A549 (cell line): ENCODE measurements around the gene PGPEP1. TPM values are rescaled to one million over a fixed set of nuclear protein-coding genes. Genes with fewer than 3 reads are reported as not detected.
"Not testable (repeated sequence)": the region's sequence is repeated elsewhere in the genome, so short reads cannot be mapped to it uniquely, and the experiment has no call there.

Experiments used
- ATAC-seq, 2 experiments: fragments of 200-7000 bp in 1 of 2; fragments of >200 bp in 1 of 2; cut with Nextera tagmentation in 1 of 2; cut with Tn5 transposase in 1 of 2; 3 replicates each; pipeline versions ENCODE4 v1.8.0 to v1.9.1; 2018 to 2020; ENCODE audit warnings: mild to moderate bottlenecking in 1 of 2, moderate library complexity in 1 of 2
- CTCF ChIA-PET: fragments of 300-600 bp; sonication (Branson Sonifier 250); formaldehyde crosslinking; extraction: SDS; loops from one replicate; lab custom pipeline; 2021; ENCODE audit warnings: antibody characterized with exemption, inconsistent platforms; lab: Yijun Ruan, JAX
- POLR2A ChIA-PET: fragments of 350-600 bp; formaldehyde crosslinking; extraction: SDS; loops from one replicate; lab custom pipeline; 2021; ENCODE audit warnings: antibody characterized with exemption, inconsistent platforms; lab: Yijun Ruan, JAX
- DNase-seq, 2 experiments: peaks; one replicate each; pipeline versions ENCODE4 v3.0.0 to v3.0.0-alpha.2; 2011 to 2016; ENCODE audit warnings: low read depth in 1 of 2, low spot score in 1 of 2
- FAIRE-seq: peaks from 2 replicates; lab custom pipeline; 2011; peaks lifted over from hg19 to GRCh38; lab: Jason Lieb, UNC
- H3K27ac ChIP-seq, 2 experiments: fragments of >200 bp; sonication (Bioruptor Twin); formaldehyde crosslinking; 3 replicates each; pipeline ENCODE4 v1.5.1; 2016 to 2017
- H3K4me1 ChIP-seq: fragments of >200 bp; sonication (Bioruptor Twin); formaldehyde crosslinking; 3 replicates; pipeline ENCODE4 v1.6.1; 2016
- H3K4me2 ChIP-seq: fragments of >200 bp; sonication (Bioruptor Twin); formaldehyde crosslinking; 3 replicates; pipeline ENCODE4 v1.6.1; 2016
- H3K4me3 ChIP-seq: fragments of >200 bp; sonication (Bioruptor Twin); formaldehyde crosslinking; 3 replicates; pipeline ENCODE4 v1.5.1; 2016
- H3K9me3 ChIP-seq: fragments of >200 bp; sonication (Bioruptor Twin); formaldehyde crosslinking; 3 replicates; pipeline ENCODE4 v1.6.1; 2016
- CBX8 ChIP-seq: fragments of 200-600 bp; sonication (generic); IDR thresholded peaks from 2 replicates; pipeline ENCODE4 v1.6.1; 2016
- CEBPB ChIP-seq, 2 experiments: fragments of >200 bp in 1 of 2; sonication (Bioruptor Twin) in 1 of 2; formaldehyde crosslinking in 1 of 2; IDR thresholded peaks; 2 replicates each; pipeline ENCODE4 v1.6.1; 2012 to 2016
- CHD2 ChIP-seq: fragments of 150-350 bp; IDR thresholded peaks from 2 replicates; pipeline ENCODE4 v1.6.1; 2014; ENCODE audit warnings: low read length; ENCODE audit not compliant: partially characterized antibody
- CHD4 ChIP-seq: fragments of 200-600 bp; sonication (generic); IDR thresholded peaks from 2 replicates; pipeline ENCODE4 v1.6.1; 2016; ENCODE audit warnings: antibody characterized with exemption, mild to moderate bottlenecking, borderline replicate concordance
- EP300 ChIP-seq, 2 experiments: fragments of >200 bp; sonication (Bioruptor Twin); formaldehyde crosslinking; IDR thresholded peaks; 2 replicates in 1 of 2; 3 replicates in 1 of 2; pipeline ENCODE4 v1.6.1; 2016 to 2017
- FOSL2 ChIP-seq, 2 experiments: fragments of 450-650 bp in 1 of 2; fragments of >200 bp in 1 of 2; sonication (Bioruptor Twin) in 1 of 2; formaldehyde crosslinking; IDR thresholded peaks; 2 replicates each; pipeline versions ENCODE4 v1.5.0 to v1.6.1; 2016 to 2020; ENCODE audit warnings: mild to moderate bottlenecking in 1 of 2, moderate library complexity in 1 of 2
- HDAC2 ChIP-seq: fragments of 200-600 bp; sonication (generic); IDR thresholded peaks from 2 replicates; pipeline ENCODE4 v1.6.1; 2016
- HOXA7 ChIP-seq: fragments of 250-450 bp; sonication (Bioruptor Pico); IDR thresholded peaks from 2 replicates; pipeline ENCODE4 v1.5.0; 2020; ENCODE audit warnings: mild to moderate bottlenecking, moderate library complexity
- HOXB5 ChIP-seq: fragments of 250-450 bp; sonication (Bioruptor Pico); IDR thresholded peaks from 2 replicates; pipeline ENCODE4 v1.5.0; 2020; ENCODE audit warnings: mild to moderate bottlenecking, moderate library complexity
- JUN ChIP-seq, 2 experiments: fragments of >200 bp; sonication (Bioruptor Twin); formaldehyde crosslinking; IDR thresholded peaks; 2 replicates in 1 of 2; 3 replicates in 1 of 2; pipeline ENCODE4 v1.6.1; 2016 to 2017
- JUNB ChIP-seq: fragments of >200 bp; sonication (Bioruptor Twin); formaldehyde crosslinking; IDR thresholded peaks from 2 replicates; pipeline ENCODE4 v1.6.1; 2016
- MAFK ChIP-seq: fragments of 450-650 bp; IDR thresholded peaks from 2 replicates; pipeline ENCODE4 v1.6.1; 2014; ENCODE audit not compliant: partially characterized antibody
- NPAS2 ChIP-seq: fragments of 250-450 bp; sonication (Bioruptor Pico); IDR thresholded peaks from 2 replicates; pipeline ENCODE4 v1.8.0; 2022; ENCODE audit warnings: mild to moderate bottlenecking, moderate library complexity, borderline replicate concordance
- RARB ChIP-seq: fragments of 250-450 bp; sonication (Bioruptor Pico); IDR thresholded peaks from 2 replicates; pipeline ENCODE4 v1.8.0; 2021; ENCODE audit warnings: mild to moderate bottlenecking, moderate library complexity
- RCOR1 ChIP-seq: fragments of 150-350 bp; IDR thresholded peaks from 2 replicates; pipeline ENCODE4 v1.6.1; 2014; ENCODE audit warnings: antibody characterized with exemption, low read length, low read depth
- SMC3 ChIP-seq: fragments of >200 bp; sonication (Bioruptor Twin); formaldehyde crosslinking; IDR thresholded peaks from 3 replicates; pipeline ENCODE4 v1.6.1; 2018; ENCODE audit warnings: inconsistent platforms
- SREBF2 ChIP-seq: fragments of 450-650 bp; IDR thresholded peaks from 2 replicates; pipeline ENCODE4 v1.6.1; 2014; ENCODE audit warnings: mild to moderate bottlenecking, moderate library complexity
- ZSCAN20 ChIP-seq: fragments of 250-450 bp; sonication (Bioruptor Pico); IDR thresholded peaks from 2 replicates; pipeline ENCODE4 v1.8.0; 2022; ENCODE audit warnings: mild to moderate bottlenecking, moderate library complexity
- WGBS: methylation state at CpG from one replicate; pipeline ENCODE4 v1.1.6; 2017; ENCODE audit errors: missing lambda C conversion rate; 5-methylcytosine and 5-hydroxymethylcytosine counted together
- polyA plus RNA-seq, 4 experiments: library from polyadenylated mRNA; depleted of rRNA in 3 of 4; stranded (reverse); fragments of >200 nt; fragmentation: RNase III in 1 of 4; extraction: RNeasy Plus Mini Kit Qiagen cat#74134 plus additional on column Dnase treatment in 1 of 4; gene quantifications; 2 replicates in 3 of 4; 3 replicates in 1 of 4; pipeline ENCODE4 v1.2.3, GENCODE V29; 2011 to 2017
- TF ChIP-seq, protein P1 (sequence below): fragments of >200 bp; sonication (Bioruptor Twin); formaldehyde crosslinking; IDR thresholded peaks from 3 replicates; pipeline ENCODE4 v1.6.1; 2016
- TF ChIP-seq, protein P2 (sequence below): fragments of 250-450 bp; sonication (Bioruptor Pico); IDR thresholded peaks from 2 replicates; pipeline ENCODE4 v1.5.0; 2021; ENCODE audit warnings: mild to moderate bottlenecking, moderate library complexity, borderline replicate concordance
- TF ChIP-seq, protein P3 (sequence below): fragments of 200-600 bp; sonication (generic); IDR thresholded peaks from 2 replicates; pipeline ENCODE4 v1.6.1; 2016; ENCODE audit warnings: antibody characterized with exemption, mild to moderate bottlenecking, moderate library complexity

Gene PGPEP1
- polyA plus RNA-seq, 2 of the 4 experiments (the other 2 are of a cell fraction), result 5.3 to 7.1 TPM

DNA sequence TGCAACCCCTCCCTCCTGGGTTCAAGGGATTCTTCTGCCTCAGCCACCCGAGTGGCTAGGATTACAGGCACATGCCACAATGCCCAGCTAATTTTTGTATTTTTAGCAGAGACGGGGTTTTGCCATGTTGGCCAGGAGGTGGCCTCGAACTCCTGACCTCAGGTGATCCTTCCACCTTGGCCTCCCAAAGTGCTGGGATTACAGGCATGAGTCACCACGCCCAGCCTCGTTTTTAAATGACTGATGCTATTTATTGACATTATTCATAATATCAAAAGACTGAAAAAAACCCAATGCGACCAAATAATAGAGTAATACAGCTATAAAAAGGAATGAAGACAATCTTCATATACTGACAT lies 16.0 kb upstream of the PGPEP1 start:
- CTCF ChIA-PET, result interaction anchor here (1.2 to 7.6 kb wide), 2 partner anchors 9 to 46 kb away, joined by 3 to 158 read pairs; partner anchors contain the start of genes IQCN and JUND
- Histone ChIP-seq H3K27ac (peak overlapping the region; percentile 88 to 93), H3K4me1 (peaks cover 40% of the 10 kb centered on the region), H3K4me2 (peak overlapping the region; percentile 94; the same call in 1 of the 3 replicates)
- FAIRE-seq; H3K9me3 ChIP-seq; H3K4me3 ChIP-seq; ATAC-seq; DNase-seq; POLR2A ChIA-PET; TF ChIP-seq FOSL2 (IDR thresholded peaks at IDR 0.05): not testable (repeated sequence)
- peak; percentile 59 for TF ChIP-seq FOSL2 (CRISPR knock-in tag; IDR thresholded peaks at IDR 0.05)
- 31% methylated on average over 6 of the region's 6 CpGs for WGBS

DNA sequence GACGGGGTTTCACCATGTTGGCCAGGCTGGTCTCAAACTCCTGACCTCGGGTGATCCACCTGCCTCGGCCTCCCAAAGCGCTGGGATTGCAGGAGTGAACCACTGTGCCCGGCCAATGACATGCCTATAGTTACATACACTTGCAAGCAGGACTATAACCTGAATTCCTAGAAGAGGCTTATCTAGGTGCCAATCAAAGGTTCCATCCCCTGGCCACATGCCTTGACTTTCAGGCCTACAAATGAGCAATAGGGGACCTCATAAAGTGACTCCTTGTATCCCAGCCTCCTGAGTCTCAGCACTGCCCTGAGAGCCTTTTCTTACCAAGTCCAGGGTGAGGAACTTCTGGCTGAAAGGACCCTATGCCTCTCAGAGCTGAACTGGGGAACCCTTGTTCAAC lies 13.6 kb upstream of the PGPEP1 start:
- POLR2A ChIA-PET, result no interaction called here
- TF ChIP-seq NPAS2 (CRISPR knock-in tag) (no peak), SMC3 (no peak), EP300 (IDR thresholded peaks at IDR 0.05) (no peak), CHD2 (no peak), MAFK (no peak), HOXA7 (CRISPR knock-in tag) (no peak), HDAC2 (no peak), RCOR1 (no peak), JUNB (no peak), ZSCAN20 (CRISPR knock-in tag) (no peak), SREBF2 (no peak), JUN (IDR thresholded peaks at IDR 0.05) (no peak), CHD4 (no peak), CBX8 (no peak), RARB (CRISPR knock-in tag) (no peak), HOXB5 (CRISPR knock-in tag) (no peak), CEBPB (IDR thresholded peaks at IDR 0.05) (no peak)
- TF ChIP-seq, protein P1, sequence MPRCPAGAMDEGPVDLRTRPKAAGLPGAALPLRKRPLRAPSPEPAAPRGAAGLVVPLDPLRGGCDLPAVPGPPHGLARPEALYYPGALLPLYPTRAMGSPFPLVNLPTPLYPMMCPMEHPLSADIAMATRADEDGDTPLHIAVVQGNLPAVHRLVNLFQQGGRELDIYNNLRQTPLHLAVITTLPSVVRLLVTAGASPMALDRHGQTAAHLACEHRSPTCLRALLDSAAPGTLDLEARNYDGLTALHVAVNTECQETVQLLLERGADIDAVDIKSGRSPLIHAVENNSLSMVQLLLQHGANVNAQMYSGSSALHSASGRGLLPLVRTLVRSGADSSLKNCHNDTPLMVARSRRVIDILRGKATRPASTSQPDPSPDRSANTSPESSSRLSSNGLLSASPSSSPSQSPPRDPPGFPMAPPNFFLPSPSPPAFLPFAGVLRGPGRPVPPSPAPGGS, result no peak
- TF ChIP-seq, protein P2, sequence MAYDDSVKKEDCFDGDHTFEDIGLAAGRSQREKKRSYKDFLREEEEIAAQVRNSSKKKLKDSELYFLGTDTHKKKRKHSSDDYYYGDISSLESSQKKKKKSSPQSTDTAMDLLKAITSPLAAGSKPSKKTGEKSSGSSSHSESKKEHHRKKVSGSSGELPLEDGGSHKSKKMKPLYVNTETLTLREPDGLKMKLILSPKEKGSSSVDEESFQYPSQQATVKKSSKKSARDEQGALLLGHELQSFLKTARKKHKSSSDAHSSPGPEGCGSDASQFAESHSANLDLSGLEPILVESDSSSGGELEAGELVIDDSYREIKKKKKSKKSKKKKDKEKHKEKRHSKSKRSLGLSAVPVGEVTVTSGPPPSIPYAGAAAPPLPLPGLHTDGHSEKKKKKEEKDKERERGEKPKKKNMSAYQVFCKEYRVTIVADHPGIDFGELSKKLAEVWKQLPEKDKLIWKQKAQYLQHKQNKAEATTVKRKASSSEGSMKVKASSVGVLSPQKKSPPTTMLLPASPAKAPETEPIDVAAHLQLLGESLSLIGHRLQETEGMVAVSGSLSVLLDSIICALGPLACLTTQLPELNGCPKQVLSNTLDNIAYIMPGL (CRISPR knock-in tag), result no peak
- TF ChIP-seq, protein P3, sequence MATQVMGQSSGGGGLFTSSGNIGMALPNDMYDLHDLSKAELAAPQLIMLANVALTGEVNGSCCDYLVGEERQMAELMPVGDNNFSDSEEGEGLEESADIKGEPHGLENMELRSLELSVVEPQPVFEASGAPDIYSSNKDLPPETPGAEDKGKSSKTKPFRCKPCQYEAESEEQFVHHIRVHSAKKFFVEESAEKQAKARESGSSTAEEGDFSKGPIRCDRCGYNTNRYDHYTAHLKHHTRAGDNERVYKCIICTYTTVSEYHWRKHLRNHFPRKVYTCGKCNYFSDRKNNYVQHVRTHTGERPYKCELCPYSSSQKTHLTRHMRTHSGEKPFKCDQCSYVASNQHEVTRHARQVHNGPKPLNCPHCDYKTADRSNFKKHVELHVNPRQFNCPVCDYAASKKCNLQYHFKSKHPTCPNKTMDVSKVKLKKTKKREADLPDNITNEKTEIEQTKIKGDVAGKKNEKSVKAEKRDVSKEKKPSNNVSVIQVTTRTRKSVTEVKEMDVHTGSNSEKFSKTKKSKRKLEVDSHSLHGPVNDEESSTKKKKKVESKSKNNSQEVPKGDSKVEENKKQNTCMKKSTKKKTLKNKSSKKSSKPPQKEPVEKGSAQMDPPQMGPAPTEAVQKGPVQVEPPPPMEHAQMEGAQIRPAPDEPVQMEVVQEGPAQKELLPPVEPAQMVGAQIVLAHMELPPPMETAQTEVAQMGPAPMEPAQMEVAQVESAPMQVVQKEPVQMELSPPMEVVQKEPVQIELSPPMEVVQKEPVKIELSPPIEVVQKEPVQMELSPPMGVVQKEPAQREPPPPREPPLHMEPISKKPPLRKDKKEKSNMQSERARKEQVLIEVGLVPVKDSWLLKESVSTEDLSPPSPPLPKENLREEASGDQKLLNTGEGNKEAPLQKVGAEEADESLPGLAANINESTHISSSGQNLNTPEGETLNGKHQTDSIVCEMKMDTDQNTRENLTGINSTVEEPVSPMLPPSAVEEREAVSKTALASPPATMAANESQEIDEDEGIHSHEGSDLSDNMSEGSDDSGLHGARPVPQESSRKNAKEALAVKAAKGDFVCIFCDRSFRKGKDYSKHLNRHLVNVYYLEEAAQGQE, result no peak
- Histone ChIP-seq H3K4me2 (no peak overlapping the region), H3K4me3 (no peak overlapping the region), H3K4me1 (peaks cover 23% of the 10 kb centered on the region), H3K9me3 (no peaks in the 10 kb centered on the region), H3K27ac (0 out of 6 replicates have a peak overlapping the region, but pooled peaks of 1 of the 2 experiments have one; percentile 31)
- DNase-seq (no peak), ATAC-seq (no peak), FAIRE-seq (no peak)
- 91% methylated on average over 5 of the region's 5 CpGs for WGBS
- CTCF ChIA-PET, result interaction anchor here (1.1 to 7.6 kb wide), 8 partner anchors 12 to 95 kb away, joined by 3 to 158 read pairs (median 4); partner anchors contain the start of genes IQCN and JUND
